Endodermal cell (in vitro differentiated cells): ENCODE measurements around the gene HSPA9. TPM values are rescaled to one million over a fixed set of nuclear protein-coding genes. Genes with fewer than 3 reads are reported as not detected.
A peak's percentile ranks its signal among the peaks of the same experiment; 100 is the strongest.

Experiments used
- DNase-seq: peaks from one replicate; pipeline ENCODE4 v3.0.0-alpha.2; 2017
- H3K27ac ChIP-seq: 2 replicates; pipeline ENCODE4 v1.5.1; 2013; ENCODE audit warnings: mild to moderate bottlenecking, low read depth, low read length, moderate library complexity
- H3K27me3 ChIP-seq: 2 replicates; pipeline ENCODE4 v1.6.1; 2013; ENCODE audit warnings: mild to moderate bottlenecking, low read length, moderate library complexity; ENCODE audit not compliant: insufficient read depth, control insufficient read depth, poor library complexity, severe bottlenecking
- H3K36me3 ChIP-seq: 2 replicates; pipeline ENCODE4 v1.7.0; 2013; ENCODE audit warnings: mild to moderate bottlenecking, low read length, moderate library complexity; ENCODE audit not compliant: control insufficient read depth, insufficient read depth
- H3K4me1 ChIP-seq: one replicate; pipeline ENCODE4 v1.7.0; 2013; ENCODE audit warnings: low read length; ENCODE audit not compliant: control insufficient read depth, insufficient read depth
- H3K4me3 ChIP-seq: 2 replicates; pipeline ENCODE4 v1.5.1; 2013; ENCODE audit warnings: mild to moderate bottlenecking, low read length, moderate library complexity
- H3K9ac ChIP-seq: 2 replicates; pipeline ENCODE4 v1.6.1; 2013; ENCODE audit warnings: mild to moderate bottlenecking, low read length, moderate library complexity; ENCODE audit not compliant: poor library complexity, severe bottlenecking; ENCODE audit errors: extremely low read depth
- H3K9me3 ChIP-seq: 2 replicates; pipeline ENCODE4 v1.6.1; 2013; ENCODE audit warnings: mild to moderate bottlenecking, low read length, moderate library complexity; ENCODE audit not compliant: control insufficient read depth
- H3K27ac Mint-ChIP-seq: 2 replicates; pipeline ENCODE4 v1.8.0; 2020; ENCODE audit warnings: mixed read lengths
- H3K27me3 Mint-ChIP-seq: 2 replicates; pipeline ENCODE4 v1.8.0; 2021; ENCODE audit warnings: mild to moderate bottlenecking, mixed read lengths; ENCODE audit not compliant: insufficient read depth
- H3K36me3 Mint-ChIP-seq: 2 replicates; pipeline ENCODE4 v1.8.0; 2020; ENCODE audit warnings: low read depth, mixed read lengths
- H3K4me1 Mint-ChIP-seq: 2 replicates; pipeline ENCODE4 v1.8.0; 2020; ENCODE audit warnings: mixed read lengths
- H3K4me3 Mint-ChIP-seq: 2 replicates; pipeline ENCODE4 v1.8.0; 2020; ENCODE audit warnings: mild to moderate bottlenecking, moderate library complexity, mixed read lengths
- H3K9me3 Mint-ChIP-seq: 2 replicates; pipeline ENCODE4 v1.8.0; 2020; ENCODE audit warnings: mild to moderate bottlenecking, mixed read lengths
- WGBS, 2 experiments: methylation state at CpG; one replicate each; pipeline versions ENCODE4 v1.1.5 to v1.1.7; 2013; ENCODE audit warnings: missing lambda C conversion rate in 2 of 2, mixed read lengths in 1 of 2; ENCODE audit not compliant: insufficient coverage in 1 of 2, insufficient read length in 1 of 2; 5-methylcytosine and 5-hydroxymethylcytosine counted together
- total RNA-seq, 2 donors: library from RNA; stranded (reverse); fragmentation: NEBNext Ultra II Directional in 1 of 2; extraction: Animal tissue kit (Norgen Biotek cat#: 25700) in 1 of 2; gene quantifications; 2 replicates in 1 of 2; 3 replicates in 1 of 2; pipeline ENCODE4 v1.2.1, GENCODE V29; 2021
- TF ChIP-seq, protein P1 (sequence below): fragments of 200-600 bp; sonication (generic); conservative IDR thresholded peaks from 2 replicates; pipeline ENCODE4 v1.5.0; 2021; ENCODE audit warnings: antibody characterized with exemption, mild to moderate bottlenecking

The HSPA9 gene
- total RNA-seq, 2 donors from 2014 or later: 201 to 212 TPM

- Mint-ChIP-seq H3K27me3 (no peaks in the 10 kb centered on the region), H3K9me3 (no peaks in the 10 kb centered on the region), H3K27ac (no peak overlapping the region), H3K36me3 (no peaks in the 10 kb centered on the region), H3K4me1 (peaks cover 13% of the 10 kb centered on the region), H3K4me3 (no peak overlapping the region)
- no peak overlapping the region for H3K4me3 ChIP-seq
- no peak overlapping the region for H3K9ac ChIP-seq
- no peaks in the 10 kb centered on the region for H3K9me3 ChIP-seq
- H3K27ac ChIP-seq: peak overlapping the region; percentile 58
- no peak for DNase-seq
- no peaks in the 10 kb centered on the region for H3K27me3 ChIP-seq
- WGBS, 2 experiments: 78 to 83% methylated on average over 4 to 6 of the region's 6 CpGs
- no peaks in the 10 kb centered on the region for H3K4me1 ChIP-seq
- TF ChIP-seq, protein P1, sequence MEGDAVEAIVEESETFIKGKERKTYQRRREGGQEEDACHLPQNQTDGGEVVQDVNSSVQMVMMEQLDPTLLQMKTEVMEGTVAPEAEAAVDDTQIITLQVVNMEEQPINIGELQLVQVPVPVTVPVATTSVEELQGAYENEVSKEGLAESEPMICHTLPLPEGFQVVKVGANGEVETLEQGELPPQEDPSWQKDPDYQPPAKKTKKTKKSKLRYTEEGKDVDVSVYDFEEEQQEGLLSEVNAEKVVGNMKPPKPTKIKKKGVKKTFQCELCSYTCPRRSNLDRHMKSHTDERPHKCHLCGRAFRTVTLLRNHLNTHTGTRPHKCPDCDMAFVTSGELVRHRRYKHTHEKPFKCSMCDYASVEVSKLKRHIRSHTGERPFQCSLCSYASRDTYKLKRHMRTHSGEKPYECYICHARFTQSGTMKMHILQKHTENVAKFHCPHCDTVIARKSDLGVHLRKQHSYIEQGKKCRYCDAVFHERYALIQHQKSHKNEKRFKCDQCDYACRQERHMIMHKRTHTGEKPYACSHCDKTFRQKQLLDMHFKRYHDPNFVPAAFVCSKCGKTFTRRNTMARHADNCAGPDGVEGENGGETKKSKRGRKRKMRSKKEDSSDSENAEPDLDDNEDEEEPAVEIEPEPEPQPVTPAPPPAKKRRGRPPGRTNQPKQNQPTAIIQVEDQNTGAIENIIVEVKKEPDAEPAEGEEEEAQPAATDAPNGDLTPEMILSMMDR: no peak
- H3K36me3 ChIP-seq: no peaks in the 10 kb centered on the region
These were observed 31.3 kb upstream of the HSPA9 start for GRCh38 chr5:138606378-138607064.

DNA sequence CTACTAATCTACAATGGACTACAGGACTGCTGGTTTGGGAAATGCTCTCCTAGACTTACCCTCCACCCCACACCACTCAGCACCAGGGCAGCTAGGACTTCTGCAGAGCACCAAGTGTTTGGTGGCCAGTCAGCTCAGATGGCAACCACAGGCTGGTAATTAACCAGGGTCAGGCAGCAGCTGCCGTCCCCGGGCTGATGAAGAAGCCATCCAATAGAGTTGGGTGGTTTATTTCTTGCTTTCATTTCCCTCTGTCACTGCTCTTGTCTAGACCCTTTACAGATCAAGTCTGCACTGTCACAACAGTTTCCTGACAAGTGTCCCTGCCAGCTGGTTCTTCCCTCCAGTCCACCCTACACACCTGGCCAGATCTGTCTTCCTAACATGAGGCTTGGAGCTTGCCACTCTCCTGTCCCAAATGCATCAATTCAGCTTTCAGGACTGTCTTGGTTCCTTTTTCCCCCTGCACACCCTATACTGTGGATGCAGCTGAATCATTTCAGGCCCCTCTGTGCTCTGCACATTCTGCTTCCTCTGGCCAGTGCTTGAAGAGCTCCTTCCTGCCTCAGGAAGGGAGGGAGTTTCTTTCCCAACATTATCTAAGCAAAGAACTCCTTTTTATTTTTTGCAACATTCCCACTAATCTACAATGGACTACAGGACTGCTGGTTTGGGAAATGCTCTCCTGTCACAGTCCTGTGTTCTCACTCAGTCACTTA, 30.2 kb upstream of the HSPA9 start:
- no peaks in the 10 kb centered on the region for H3K27me3 Mint-ChIP-seq
- H3K36me3 ChIP-seq: no peaks in the 10 kb centered on the region
- 90 to 93% methylated on average over 2 of the region's 2 CpGs for WGBS, 2 experiments
- no peaks in the 10 kb centered on the region for H3K9me3 ChIP-seq
- H3K9ac ChIP-seq: no peak overlapping the region
- H3K9me3 Mint-ChIP-seq: no peaks in the 10 kb centered on the region
- TF ChIP-seq, protein P1: no peak
- no peak overlapping the region for H3K4me3 Mint-ChIP-seq
- no peak overlapping the region for H3K4me3 ChIP-seq
- H3K36me3 Mint-ChIP-seq: no peaks in the 10 kb centered on the region
- peaks cover 5% of the 10 kb centered on the region for H3K4me1 Mint-ChIP-seq
- H3K27me3 ChIP-seq: no peaks in the 10 kb centered on the region
- H3K27ac ChIP-seq: peak overlapping the region; percentile 58
- no peak for DNase-seq
- H3K27ac Mint-ChIP-seq: no peak overlapping the region
- no peaks in the 10 kb centered on the region for H3K4me1 ChIP-seq

DNA sequence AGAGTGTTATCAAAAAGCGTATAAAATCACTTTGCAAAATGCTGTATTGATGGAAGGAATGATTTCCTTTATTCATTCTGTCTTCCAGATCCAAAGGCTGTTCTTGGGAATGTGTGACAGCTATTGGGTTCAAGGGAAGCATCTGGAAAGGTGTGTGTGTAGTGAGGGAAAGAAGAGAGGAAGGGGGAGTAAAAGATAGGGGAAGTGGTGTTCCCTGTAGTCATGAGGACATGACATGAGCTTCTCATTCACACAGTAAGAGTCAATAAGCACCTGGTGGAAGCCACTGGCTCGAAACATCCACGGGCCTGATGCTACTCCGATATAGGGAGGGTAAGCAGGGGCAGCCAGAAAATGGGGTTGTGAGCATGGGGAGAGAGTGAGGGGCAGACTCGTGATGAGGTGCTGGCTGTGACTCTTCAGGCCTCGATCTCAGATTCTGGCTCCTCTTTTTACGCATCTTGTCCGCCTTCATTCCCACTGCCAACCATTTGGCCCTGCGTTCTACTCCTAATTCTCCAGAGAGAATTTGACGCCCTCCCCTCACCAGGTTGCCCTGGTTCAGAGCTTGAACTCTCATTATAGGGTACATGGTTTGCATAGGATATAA, 29.1 kb upstream of the HSPA9 start:
- TF ChIP-seq, protein P1: no peak
- no peaks in the 10 kb centered on the region for H3K9me3 ChIP-seq
- no peak overlapping the region for H3K4me3 ChIP-seq
- no peaks in the 10 kb centered on the region for H3K27me3 ChIP-seq
- 96 to 97% methylated on average over 7 to 10 of the region's 10 CpGs for WGBS, 2 experiments
- no peak overlapping the region for H3K27ac Mint-ChIP-seq
- H3K9ac ChIP-seq: no peak overlapping the region
- no peaks in the 10 kb centered on the region for H3K27me3 Mint-ChIP-seq
- no peak overlapping the region for H3K27ac ChIP-seq
- H3K36me3 Mint-ChIP-seq: no peaks in the 10 kb centered on the region
- H3K36me3 ChIP-seq: no peaks in the 10 kb centered on the region
- H3K9me3 Mint-ChIP-seq: no peaks in the 10 kb centered on the region
- H3K4me1 Mint-ChIP-seq: no peaks in the 10 kb centered on the region
- no peaks in the 10 kb centered on the region for H3K4me1 ChIP-seq
- H3K4me3 Mint-ChIP-seq: no peak overlapping the region
- DNase-seq: no peak
